Measurements from ENCODE around the gene NSUN3.

- TF ChIP-seq CTCF (IDR thresholded peaks at IDR 0.05; ENCODE audit: insufficient read depth, low read length, poor library complexity, severe bottlenecking) (no peak), EZH2phosphoT487 (conservative IDR thresholded peaks at IDR 0.05; ENCODE audit: low read length) (no peak)
Measured at GRCh38 chr3:94065122-94065521, 2.3 kb downstream of the NSUN3 start.
